NB4 (cell line): Measurements from ENCODE around the gene WDR1.

Experiments used
- DNase-seq: peaks from one replicate; pipeline ENCODE4 v3.0.0; 2010; ENCODE audit warnings: low read depth
- H3K4me3 ChIP-seq: one replicate; pipeline ENCODE4 v1.5.1; 2011; ENCODE audit warnings: mild to moderate bottlenecking, low read depth, low read length, moderate library complexity
- CTCF ChIP-seq: IDR thresholded peaks from one replicate; pipeline ENCODE4 v1.5.1; 2012; ENCODE audit warnings: low read depth, low read length
- MAX ChIP-seq: IDR thresholded peaks from 2 replicates; pipeline ENCODE4 v1.6.1; 2011; ENCODE audit warnings: low read depth, low read length
- MYC ChIP-seq: IDR thresholded peaks from 2 replicates; pipeline ENCODE4 v1.6.1; 2011; ENCODE audit warnings: low read depth, low read length
- POLR2A ChIP-seq: IDR thresholded peaks from 2 replicates; pipeline ENCODE4 v1.6.1; 2011; ENCODE audit warnings: mild to moderate bottlenecking; ENCODE audit not compliant: insufficient read length; ENCODE audit errors: extremely low read depth

WDR1 gene

GRCh38 chr4:10140866-10141759, 24.5 kb upstream of the WDR1 start:
- no peak overlapping the region for H3K4me3 ChIP-seq
- TF ChIP-seq MAX = no peak
- peak; percentile 23 for TF ChIP-seq CTCF
- no peak for DNase-seq

GRCh38 chr4:10139518-10139917, 22.9 kb upstream of the WDR1 start:
- TF ChIP-seq POLR2A = no peak
- TF ChIP-seq MYC = no peak
- TF ChIP-seq MAX = no peak
- no peak for TF ChIP-seq CTCF
- H3K4me3 ChIP-seq = no peak overlapping the region
- no peak for DNase-seq

GRCh38 chr4:10135260-10135659, 18.7 kb upstream of the WDR1 start:
- TF ChIP-seq CTCF (no peak), MAX (no peak), POLR2A (no peak), MYC (no peak)

GRCh38 chr4:10134141-10134540, 17.5 kb upstream of the WDR1 start:
- no peak overlapping the region for H3K4me3 ChIP-seq
- no peak for TF ChIP-seq MAX
- TF ChIP-seq CTCF = no peak
- TF ChIP-seq MYC = no peak
- TF ChIP-seq POLR2A = no peak
- no peak for DNase-seq

More at GRCh38 chr4:10135260-10135659, 18.7 kb upstream of the WDR1 start:
- DNase-seq = no peak
- no peak overlapping the region for H3K4me3 ChIP-seq

GRCh38 chr4:10131202-10131601, 14.6 kb upstream of the WDR1 start:
- TF ChIP-seq CTCF (no peak), POLR2A (no peak), MAX (no peak), MYC (no peak)
- no peak for DNase-seq
- no peak overlapping the region for H3K4me3 ChIP-seq
